GM12878 (cell line): Measurements from ENCODE around the gene IL20RB. TPM values are rescaled to one million over a fixed set of nuclear protein-coding genes. Genes with fewer than 3 reads are reported as not detected.

ENCODE experiments used
- ATAC-seq: fragments of 200-7000 bp; cut with Tn5 transposase; 3 replicates; pipeline ENCODE4 v1.9.1; 2020; ENCODE audit warnings: mild to moderate bottlenecking, moderate library complexity
- BruUV-seq: library from RNA; stranded (reverse); fragments of 400-500 nt; replicated peaks from 2 replicates; lab custom pipeline; 2021; lab: Mats Ljungman, UMichigan
- CTCF ChIA-PET: fragments of 300-600 bp; sonication (Branson Sonifier 250); formaldehyde crosslinking; extraction: SDS; loops from one replicate; lab custom pipeline; 2021; ENCODE audit warnings: inconsistent platforms; lab: Yijun Ruan, JAX
- POLR2A ChIA-PET: fragments of 350-600 bp; formaldehyde crosslinking; extraction: SDS; loops from one replicate; lab custom pipeline; 2021; ENCODE audit warnings: inconsistent platforms; lab: Charles Lee
- RAD21 ChIA-PET: fragments of 300-600 bp; sonication (Branson Sonifier 250); formaldehyde crosslinking; loops from one replicate; lab custom pipeline; 2023; ENCODE audit warnings: antibody characterized with exemption; ENCODE audit not compliant: unreplicated experiment; lab: Charles Lee
- SMC1A ChIA-PET: fragments of 300-600 bp; sonication (Branson Sonifier 250); formaldehyde crosslinking; loops from one replicate; lab custom pipeline; 2023; ENCODE audit not compliant: unreplicated experiment, uncharacterized antibody; lab: Charles Lee
- DNase-seq: peaks from one replicate; pipeline ENCODE4 v3.0.0-alpha.2; 2011; ENCODE audit warnings: low read depth, low spot score
- FAIRE-seq: peaks from 3 replicates; lab custom pipeline; 2011; peaks lifted over from hg19 to GRCh38; lab: Jason Lieb, UNC
- H2AFZ ChIP-seq: 2 replicates; pipeline ENCODE4 v1.6.0; 2011; ENCODE audit warnings: low read depth, low read length, control low read depth; ENCODE audit not compliant: control insufficient read depth
- H3K27ac ChIP-seq: 2 replicates; pipeline ENCODE4 v1.5.1; 2011; ENCODE audit warnings: control low read depth; ENCODE audit not compliant: control insufficient read depth, insufficient read depth
- H3K27me3 ChIP-seq, 2 experiments: replicated peaks in 1 of 2; 2 replicates each; pipeline versions ENCODE4 v1.6.0 to v1.6.1; 2011; ENCODE audit warnings: low read length in 1 of 2; ENCODE audit not compliant: control insufficient read depth in 2 of 2, insufficient read depth in 2 of 2
- H3K36me3 ChIP-seq, 2 experiments: 2 replicates each; pipeline ENCODE4 v1.5.1; 2011; ENCODE audit warnings: low read length in 1 of 2; ENCODE audit not compliant: control insufficient read depth in 2 of 2, insufficient read depth in 2 of 2
- H3K4me1 ChIP-seq: 2 replicates; pipeline ENCODE4 v1.6.1; 2011; ENCODE audit warnings: mild to moderate bottlenecking, low read length, moderate library complexity, mixed read lengths; ENCODE audit not compliant: control insufficient read depth, insufficient read depth
- H3K4me2 ChIP-seq: 2 replicates; pipeline ENCODE4 v1.6.0; 2011; ENCODE audit warnings: control low read depth; ENCODE audit not compliant: control insufficient read depth, insufficient read depth
- H3K4me3 ChIP-seq: fragments of 200-600 bp; sonication (generic); 2 replicates; pipeline ENCODE4 v1.5.1; 2016
- H3K79me2 ChIP-seq: 2 replicates; pipeline ENCODE4 v1.6.0; 2011; ENCODE audit warnings: low read length; ENCODE audit not compliant: control insufficient read depth, insufficient read depth
- H3K9ac ChIP-seq: 2 replicates; pipeline ENCODE4 v1.8.0; 2011; ENCODE audit warnings: low read length, control low read depth, mixed read lengths; ENCODE audit not compliant: control insufficient read depth, insufficient read depth
- H3K9me3 ChIP-seq: replicated peaks from 3 replicates; pipeline ENCODE4 v1.5.1; 2011; ENCODE audit warnings: mild to moderate bottlenecking, low read length; ENCODE audit not compliant: control insufficient read depth, insufficient read depth
- H4K20me1 ChIP-seq: 2 replicates; pipeline ENCODE4 v1.6.0; 2011; ENCODE audit not compliant: control insufficient read depth, insufficient read depth
- BACH1 ChIP-seq: fragments of 450-650 bp; IDR thresholded peaks from 2 replicates; pipeline ENCODE4 v1.6.1; 2017; ENCODE audit warnings: mild to moderate bottlenecking, borderline replicate concordance
- BCL3 ChIP-seq: IDR thresholded peaks from 2 replicates; pipeline ENCODE4 v1.6.1; 2011; ENCODE audit warnings: borderline replicate concordance, low read depth, mild to moderate bottlenecking, moderate library complexity, low read length; ENCODE audit not compliant: insufficient read depth, poor library complexity, severe bottlenecking
- BMI1 ChIP-seq: fragments of 450-650 bp; IDR thresholded peaks from 2 replicates; pipeline ENCODE4 v1.6.1; 2016; ENCODE audit warnings: mild to moderate bottlenecking, moderate library complexity, borderline replicate concordance
- CBFB ChIP-seq: IDR thresholded peaks from 2 replicates; pipeline ENCODE4 v1.6.1; 2016; ENCODE audit warnings: antibody characterized with exemption, low read depth
- DPF2 ChIP-seq: fragments of 450-650 bp; IDR thresholded peaks from 2 replicates; pipeline ENCODE4 v1.6.1; 2017; ENCODE audit warnings: mild to moderate bottlenecking
- IKZF2 ChIP-seq, 2 experiments: fragments of 450-650 bp; IDR thresholded peaks; 2 replicates each; pipeline ENCODE4 v1.6.1; 2017; ENCODE audit warnings: mild to moderate bottlenecking in 2 of 2, moderate library complexity in 2 of 2
- NRF1 ChIP-seq: conservative IDR thresholded peaks from 2 replicates; pipeline ENCODE4 v1.6.1; 2011; ENCODE audit warnings: mild to moderate bottlenecking, low read depth, low read length, improper control_type of control experiment
- SRF ChIP-seq, 2 experiments: IDR thresholded peaks; 2 replicates each; pipeline ENCODE4 v1.6.1; 2011; ENCODE audit warnings: low read depth in 2 of 2, low read length in 2 of 2, mild to moderate bottlenecking in 1 of 2, moderate library complexity in 1 of 2
- ZBED1 ChIP-seq: IDR thresholded peaks from 2 replicates; pipeline ENCODE4 v1.6.1; 2016; ENCODE audit warnings: borderline replicate concordance
- ZNF592 ChIP-seq: fragments of 450-650 bp; IDR thresholded peaks from 2 replicates; pipeline ENCODE4 v1.6.1; 2017; ENCODE audit warnings: mild to moderate bottlenecking, moderate library complexity
- WGBS: methylation state at CpG from one replicate; pipeline ENCODE4 v1.1.6; 2016; ENCODE audit warnings: low lambda C conversion rate; ENCODE audit not compliant: insufficient replicate concordance, insufficient coverage; ENCODE audit errors: missing lambda C conversion rate; 5-methylcytosine and 5-hydroxymethylcytosine counted together
- in situ Hi-C: fragments of 300-500 bp; cut with MboI; formaldehyde crosslinking; loops from 9 replicates; pipeline ENCODE4 v1.14.3; 2018; ENCODE audit warnings: mixed read lengths
- intact Hi-C: fragments of 100-400 bp; cut with micrococcal nuclease; formaldehyde crosslinking; loops from one replicate; pipeline ENCODE4 v1.14.2; 2022; ENCODE audit not compliant: unreplicated experiment
- polyA plus RNA-seq, 11 experiments: library from polyadenylated mRNA; depleted of rRNA in 4 of 11; unstranded in 6 of 11; stranded (reverse) in 5 of 11; fragments of >200 nt; fragmentation: Nextera tagmentation in 4 of 11; fragmentation: Illumina TruSeq in 1 of 11; extraction: Ambion mirVana in 4 of 11; extraction: Trizol in 1 of 11; gene quantifications; 1 replicate in 1 of 11; 2 replicates in 10 of 11; pipeline versions ENCODE4 v1.2.1 to v1.2.3, GENCODE V29; 2011 to 2016; ENCODE audit warnings: inconsistent platforms in 2 of 11, missing spikeins in 2 of 11, low read depth in 1 of 11
- total RNA-seq, 4 experiments: library from RNA; depleted of rRNA in 3 of 4; stranded (reverse); fragments of >200 nt in 3 of 4; fragmentation: Illumina TruSeq in 1 of 4; extraction: Trizol in 1 of 4; gene quantifications; 2 replicates each; pipeline versions ENCODE4 v1.2.1 to v1.2.3, GENCODE V29; 2013 to 2021
- TF ChIP-seq, protein P1 (sequence below): fragments of 450-650 bp; IDR thresholded peaks from 2 replicates; pipeline ENCODE4 v1.6.1; 2016; ENCODE audit warnings: mild to moderate bottlenecking, moderate library complexity, borderline replicate concordance
- TF ChIP-seq, protein P2 (sequence below): fragments of 450-650 bp; IDR thresholded peaks from 2 replicates; pipeline ENCODE4 v1.6.1; 2017; ENCODE audit warnings: low read depth, mild to moderate bottlenecking, moderate library complexity

Gene IL20RB
- total and polyA plus RNA-seq, 10 of the 15 experiments (the other 5 are each of a cell fraction or from before 2014, with no cell fraction given) = 0.21 to 1.1 (median 0.54) TPM

- Histone ChIP-seq H4K20me1 (no peaks in the 10 kb centered on the region), H3K79me2 (no peaks in the 10 kb centered on the region), H3K36me3 (no peaks in the 10 kb centered on the region), H3K4me3 (no peak overlapping the region), H3K4me1 (no peaks in the 10 kb centered on the region), H3K9me3 (no peaks in the 10 kb centered on the region), H3K27me3 (no peaks in the 10 kb centered on the region), H3K9ac (no peak overlapping the region), H3K27ac (no peak overlapping the region), H2AFZ (no peak overlapping the region)
- DNase-seq (no peak), ATAC-seq (no peak), FAIRE-seq (no peak)
- intact Hi-C loops (no loop called here), in situ Hi-C loops (no loop called here)
- CTCF ChIA-PET = interaction anchor here (1.2 kb wide), 1 partner anchor 20 kb away, joined by 4 read pairs; no protein-coding TSS in a partner anchor
- SMC1A ChIA-PET = no interaction called here
- POLR2A ChIA-PET = no interaction called here
- 35% methylated on average over 1 of the region's 1 CpG for WGBS
- no TSS peak for BruUV-seq
- RAD21 ChIA-PET = no interaction called here
- TF ChIP-seq SRF (IDR thresholded peaks at IDR 0.05; ENCODE audit: low read depth in 2 of 2, low read length in 2 of 2) = no peak
- TF ChIP-seq, protein P1, sequence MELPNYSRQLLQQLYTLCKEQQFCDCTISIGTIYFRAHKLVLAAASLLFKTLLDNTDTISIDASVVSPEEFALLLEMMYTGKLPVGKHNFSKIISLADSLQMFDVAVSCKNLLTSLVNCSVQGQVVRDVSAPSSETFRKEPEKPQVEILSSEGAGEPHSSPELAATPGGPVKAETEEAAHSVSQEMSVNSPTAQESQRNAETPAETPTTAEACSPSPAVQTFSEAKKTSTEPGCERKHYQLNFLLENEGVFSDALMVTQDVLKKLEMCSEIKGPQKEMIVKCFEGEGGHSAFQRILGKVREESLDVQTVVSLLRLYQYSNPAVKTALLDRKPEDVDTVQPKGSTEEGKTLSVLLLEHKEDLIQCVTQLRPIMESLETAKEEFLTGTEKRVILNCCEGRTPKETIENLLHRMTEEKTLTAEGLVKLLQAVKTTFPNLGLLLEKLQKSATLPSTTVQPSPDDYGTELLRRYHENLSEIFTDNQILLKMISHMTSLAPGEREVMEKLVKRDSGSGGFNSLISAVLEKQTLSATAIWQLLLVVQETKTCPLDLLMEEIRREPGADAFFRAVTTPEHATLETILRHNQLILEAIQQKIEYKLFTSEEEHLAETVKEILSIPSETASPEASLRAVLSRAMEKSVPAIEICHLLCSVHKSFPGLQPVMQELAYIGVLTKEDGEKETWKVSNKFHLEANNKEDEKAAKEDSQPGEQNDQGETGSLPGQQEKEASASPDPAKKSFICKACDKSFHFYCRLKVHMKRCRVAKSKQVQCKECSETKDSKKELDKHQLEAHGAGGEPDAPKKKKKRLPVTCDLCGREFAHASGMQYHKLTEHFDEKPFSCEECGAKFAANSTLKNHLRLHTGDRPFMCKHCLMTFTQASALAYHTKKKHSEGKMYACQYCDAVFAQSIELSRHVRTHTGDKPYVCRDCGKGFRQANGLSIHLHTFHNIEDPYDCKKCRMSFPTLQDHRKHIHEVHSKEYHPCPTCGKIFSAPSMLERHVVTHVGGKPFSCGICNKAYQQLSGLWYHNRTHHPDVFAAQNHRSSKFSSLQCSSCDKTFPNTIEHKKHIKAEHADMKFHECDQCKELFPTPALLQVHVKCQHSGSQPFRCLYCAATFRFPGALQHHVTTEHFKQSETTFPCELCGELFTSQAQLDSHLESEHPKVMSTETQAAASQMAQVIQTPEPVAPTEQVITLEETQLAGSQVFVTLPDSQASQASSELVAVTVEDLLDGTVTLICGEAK = no peak
- TF ChIP-seq BACH1 = no peak
- no peak for TF ChIP-seq ZNF592
- TF ChIP-seq BMI1 = no peak
- no peak for TF ChIP-seq BCL3
- no peak for TF ChIP-seq NRF1
- no peak for TF ChIP-seq DPF2
- no peak for TF ChIP-seq IKZF2 (IDR thresholded peaks at IDR 0.05)
- TF ChIP-seq, protein P2, sequence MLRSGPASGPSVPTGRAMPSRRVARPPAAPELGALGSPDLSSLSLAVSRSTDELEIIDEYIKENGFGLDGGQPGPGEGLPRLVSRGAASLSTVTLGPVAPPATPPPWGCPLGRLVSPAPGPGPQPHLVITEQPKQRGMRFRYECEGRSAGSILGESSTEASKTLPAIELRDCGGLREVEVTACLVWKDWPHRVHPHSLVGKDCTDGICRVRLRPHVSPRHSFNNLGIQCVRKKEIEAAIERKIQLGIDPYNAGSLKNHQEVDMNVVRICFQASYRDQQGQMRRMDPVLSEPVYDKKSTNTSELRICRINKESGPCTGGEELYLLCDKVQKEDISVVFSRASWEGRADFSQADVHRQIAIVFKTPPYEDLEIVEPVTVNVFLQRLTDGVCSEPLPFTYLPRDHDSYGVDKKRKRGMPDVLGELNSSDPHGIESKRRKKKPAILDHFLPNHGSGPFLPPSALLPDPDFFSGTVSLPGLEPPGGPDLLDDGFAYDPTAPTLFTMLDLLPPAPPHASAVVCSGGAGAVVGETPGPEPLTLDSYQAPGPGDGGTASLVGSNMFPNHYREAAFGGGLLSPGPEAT = no peak
- no peak for TF ChIP-seq CBFB
- TF ChIP-seq ZBED1 = no peak
- TF ChIP-seq, all 136 proteins: peak for 0
- no peak overlapping the region for H3K4me2 ChIP-seq
Observed at GRCh38 chr3:137052298-137052697, 94.5 kb downstream of the IL20RB start.
